ENCODE data around the gene GFY.

The GFY gene

GRCh38 chr19:49443366-49444099 lies 18.3 kb downstream of the GFY start:
- peak; percentile 94 for TF ChIP-seq CTCF (IDR thresholded peaks at IDR 0.05)

GRCh38 chr19:49445997-49446396 lies 20.8 kb downstream of the GFY start:
- no peak for TF ChIP-seq CTCF (IDR thresholded peaks at IDR 0.05)

- no peak for TF ChIP-seq CTCF (IDR thresholded peaks at IDR 0.05)
These were observed 22.6 kb downstream of the GFY start for GRCh38 chr19:49447485-49448431.

DNA sequence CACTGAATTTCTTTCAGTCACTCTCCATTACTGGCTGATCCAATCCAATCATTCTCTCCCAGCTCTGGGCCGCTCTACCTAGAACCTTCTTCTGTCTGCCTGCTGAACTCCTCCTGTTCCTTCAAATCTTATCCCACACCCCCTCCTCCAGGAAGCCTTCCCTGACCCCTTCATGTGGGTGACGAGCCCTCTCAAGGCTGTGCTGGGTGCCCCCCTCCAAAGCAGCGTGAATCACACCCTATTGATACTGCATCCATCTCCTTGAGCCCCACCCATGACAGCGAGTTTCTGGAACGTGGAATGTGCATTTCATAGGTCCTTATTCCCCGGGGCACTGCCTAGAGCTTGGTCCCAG lies 23.2 kb downstream of the GFY start:
- TF ChIP-seq CTCF (IDR thresholded peaks at IDR 0.05), result no peak

DNA sequence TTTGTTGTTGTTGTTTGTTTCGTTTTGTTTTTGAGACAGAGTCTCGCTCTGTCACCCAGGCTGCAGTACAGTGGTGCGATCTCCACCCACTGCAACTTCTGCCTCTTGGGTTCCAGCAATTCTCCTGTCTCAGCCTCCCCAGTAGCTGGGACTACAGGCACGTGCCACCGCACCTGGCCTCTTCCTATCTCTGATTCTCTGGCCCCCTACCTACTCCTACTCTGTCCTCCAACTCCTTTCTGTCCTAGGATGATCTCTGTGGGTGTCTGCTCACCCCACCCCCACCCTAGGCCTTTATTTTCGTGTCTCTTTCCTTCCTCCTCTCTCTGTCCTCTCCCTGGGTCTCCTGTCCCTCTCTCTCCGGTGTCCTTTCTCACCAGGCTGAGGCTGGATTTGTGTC lies 25.2 kb downstream of the GFY start:
- TF ChIP-seq CTCF (IDR thresholded peaks at IDR 0.05), result no peak

GRCh38 chr19:49451430-49452181 lies 26.4 kb downstream of the GFY start, which contains the start of gene PIH1D1:
Gene PIH1D1, minus strand, starts transcription at chr19:49451814. Its CDS starts 240 bp downstream, at chr19:49451574.
- no peak for TF ChIP-seq CTCF (IDR thresholded peaks at IDR 0.05)

DNA sequence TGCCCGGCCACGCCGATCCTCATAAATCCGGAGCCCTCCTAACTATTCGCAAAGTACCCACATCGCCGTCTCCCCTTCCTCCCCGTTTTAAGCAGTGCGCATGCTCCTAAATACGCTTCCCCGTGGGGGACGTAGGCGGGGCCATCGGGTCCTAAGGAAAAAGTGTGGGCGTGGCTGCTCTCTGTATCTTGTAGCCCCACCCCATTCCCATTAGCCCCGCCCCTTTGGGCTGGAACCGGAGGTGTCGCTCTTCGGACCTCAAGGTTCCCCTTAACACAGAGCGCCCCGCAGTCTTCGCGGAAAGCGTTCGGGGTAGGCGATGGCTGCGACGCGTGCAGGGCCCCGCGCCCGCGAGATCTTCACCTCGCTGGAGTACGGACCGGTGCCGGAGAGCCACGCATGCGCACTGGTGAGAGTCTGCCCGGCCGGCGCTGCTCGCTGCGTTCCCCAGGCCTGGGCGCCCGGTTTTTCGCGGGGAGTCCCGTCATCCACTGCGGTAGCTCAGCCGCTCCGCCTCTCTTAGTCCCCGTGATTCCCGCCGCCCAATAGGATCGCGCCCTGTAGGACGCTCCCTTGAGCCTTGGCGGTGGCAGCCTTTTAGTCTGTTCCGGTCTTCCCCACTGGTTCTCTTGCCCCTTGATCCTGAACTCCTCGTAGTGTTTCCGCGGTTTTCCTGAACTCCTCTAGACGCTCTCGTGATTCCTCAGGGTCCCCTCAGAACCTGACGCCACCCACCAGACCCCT lies 28.0 kb downstream of the GFY start, which contains the start of gene ALDH16A1:
TSS of gene ALDH16A1 (plus strand) at position 213 of the 744 bp plus-strand sequence. CDS start at position 320, 107 bp downstream.
- TF ChIP-seq CTCF (IDR thresholded peaks at IDR 0.05), result no peak

Measured in LNCAP (cell line).